Rectal smooth muscle tissue (tissue), 1 donor: ENCODE data around the gene ELAPOR1.

Experiments
- H3K27ac ChIP-seq: one replicate; pipeline ENCODE4 v1.7.0; 2013; ENCODE audit warnings: low read depth, low read length, inconsistent platforms
- H3K27me3 ChIP-seq: one replicate; pipeline ENCODE4 v1.7.0; 2013; ENCODE audit warnings: low read length; ENCODE audit not compliant: control insufficient read depth, insufficient read depth
- H3K36me3 ChIP-seq: one replicate; pipeline ENCODE4 v1.7.0; 2013; ENCODE audit warnings: low read length; ENCODE audit not compliant: control insufficient read depth, insufficient read depth
- H3K4me1 ChIP-seq: one replicate; pipeline ENCODE4 v1.7.0; 2013; ENCODE audit warnings: low read length; ENCODE audit not compliant: control insufficient read depth, insufficient read depth
- H3K4me3 ChIP-seq: one replicate; pipeline ENCODE4 v1.7.0; 2013; ENCODE audit warnings: low read length
- H3K9ac ChIP-seq: one replicate; pipeline ENCODE4 v1.7.0; 2013; ENCODE audit warnings: low read length

Gene ELAPOR1

DNA sequence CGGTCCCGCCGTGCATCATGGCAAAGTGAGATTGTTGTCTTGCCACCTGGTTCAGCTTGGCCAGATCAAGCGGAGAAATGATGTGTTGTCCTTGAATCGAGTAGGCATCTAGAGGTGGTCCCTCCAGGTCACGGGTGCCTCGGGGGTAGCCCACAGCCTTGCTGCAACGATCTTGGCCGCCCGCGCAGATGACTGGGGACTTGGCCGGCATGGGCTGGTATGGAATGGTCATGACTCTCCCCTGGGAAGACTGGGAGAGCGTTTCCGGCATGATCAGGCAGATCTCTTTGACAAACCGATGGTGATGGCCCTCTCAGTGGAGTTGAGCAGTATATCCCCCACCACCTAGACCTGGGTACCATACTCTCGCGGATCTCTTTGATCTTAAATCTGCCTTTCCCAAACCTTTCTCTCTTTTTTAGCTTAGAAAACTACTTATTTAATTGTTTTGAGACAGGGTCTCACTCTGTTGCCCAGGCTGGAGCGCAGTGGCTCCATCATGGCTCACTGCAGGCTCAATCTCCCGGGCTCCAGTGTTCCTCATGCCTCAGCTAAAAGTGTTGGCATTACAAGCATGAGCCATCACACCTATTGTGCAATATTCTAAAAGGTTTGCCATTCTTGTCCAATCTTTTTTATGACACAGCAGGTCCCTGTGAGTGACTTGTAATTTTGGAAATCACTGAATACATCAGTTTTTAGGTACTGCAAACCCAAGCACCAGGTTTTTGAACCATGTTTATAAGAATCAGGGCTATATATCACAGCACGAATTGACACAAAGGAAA, 9.4 kb upstream of the ELAPOR1 start:
- Histone ChIP-seq H3K27me3 (no peaks in the 10 kb centered on the region), H3K9ac (no peak overlapping the region), H3K27ac (no peak overlapping the region), H3K4me3 (no peak overlapping the region), H3K36me3 (no peaks in the 10 kb centered on the region), H3K4me1 (no peaks in the 10 kb centered on the region)

DNA sequence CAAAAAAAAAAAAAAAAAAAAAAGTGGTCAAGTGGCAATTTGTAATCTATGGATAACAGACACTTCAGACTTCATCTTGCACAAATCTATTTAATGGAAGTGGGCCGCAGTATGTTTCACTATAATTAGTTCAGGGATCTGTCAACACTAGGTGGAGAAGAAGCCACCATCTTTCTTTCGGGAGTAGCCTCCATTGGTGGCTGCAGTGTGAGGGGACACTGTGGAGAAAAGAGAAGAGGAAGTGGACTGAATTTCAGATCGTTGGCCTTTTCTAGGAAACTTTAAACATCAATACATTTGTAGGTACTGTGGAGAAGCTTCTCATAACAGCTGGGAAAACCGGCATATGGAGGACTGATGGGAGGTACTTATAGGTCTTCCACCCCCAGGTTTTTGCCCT, 8.0 kb upstream of the ELAPOR1 start:
- Histone ChIP-seq H3K4me1 (no peaks in the 10 kb centered on the region), H3K27me3 (no peaks in the 10 kb centered on the region), H3K4me3 (no peak overlapping the region), H3K9ac (no peak overlapping the region), H3K27ac (no peak overlapping the region), H3K36me3 (no peaks in the 10 kb centered on the region)

DNA sequence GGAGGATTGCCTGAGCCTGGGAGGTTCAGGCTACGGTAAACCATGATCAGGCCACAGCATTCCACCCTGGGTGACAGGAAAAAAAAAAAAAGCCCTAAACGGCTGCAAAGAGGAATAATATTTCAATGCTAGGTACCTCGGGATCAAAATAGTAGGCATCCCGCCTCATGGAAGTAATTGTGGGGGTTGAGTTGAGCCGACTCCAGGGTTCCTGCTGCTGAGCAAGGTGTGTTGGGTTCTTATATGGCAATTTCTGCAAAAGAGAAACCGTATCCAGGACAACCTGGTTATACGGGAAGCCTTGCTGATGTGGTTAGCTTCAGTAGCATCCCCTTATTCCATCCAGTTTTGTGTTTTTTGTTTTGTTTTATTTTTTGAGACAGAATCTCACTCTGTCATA, 6.1 kb upstream of the ELAPOR1 start:
- Histone ChIP-seq H3K4me1 (peaks cover 6% of the 10 kb centered on the region), H3K27ac (no peak overlapping the region), H3K36me3 (no peaks in the 10 kb centered on the region), H3K27me3 (no peaks in the 10 kb centered on the region), H3K9ac (no peak overlapping the region), H3K4me3 (no peak overlapping the region)

DNA sequence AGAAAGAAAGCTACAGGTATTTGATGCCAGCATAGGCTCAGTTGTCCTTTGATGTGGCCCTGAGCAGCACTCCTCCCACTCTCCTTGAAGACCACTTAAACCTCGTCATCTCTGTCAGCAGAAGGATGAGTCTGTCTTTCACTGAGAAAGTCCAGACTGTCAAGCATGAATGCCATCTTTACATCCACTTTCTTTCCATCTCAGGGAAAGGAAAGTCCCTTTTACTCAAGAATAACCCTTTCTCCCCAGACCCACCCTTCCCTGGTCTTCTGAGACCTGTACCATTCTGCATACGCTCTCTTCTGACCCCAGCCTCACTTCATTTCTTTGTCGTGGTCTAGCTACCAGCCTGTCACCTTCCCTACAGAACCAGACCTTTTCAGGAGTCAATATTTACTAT, 4.0 kb upstream of the ELAPOR1 start:
- Histone ChIP-seq H3K36me3 (no peaks in the 10 kb centered on the region), H3K27ac (no peak overlapping the region), H3K4me1 (peaks cover 12% of the 10 kb centered on the region), H3K9ac (no peak overlapping the region), H3K4me3 (no peak overlapping the region), H3K27me3 (peaks cover 7% of the 10 kb centered on the region)

DNA sequence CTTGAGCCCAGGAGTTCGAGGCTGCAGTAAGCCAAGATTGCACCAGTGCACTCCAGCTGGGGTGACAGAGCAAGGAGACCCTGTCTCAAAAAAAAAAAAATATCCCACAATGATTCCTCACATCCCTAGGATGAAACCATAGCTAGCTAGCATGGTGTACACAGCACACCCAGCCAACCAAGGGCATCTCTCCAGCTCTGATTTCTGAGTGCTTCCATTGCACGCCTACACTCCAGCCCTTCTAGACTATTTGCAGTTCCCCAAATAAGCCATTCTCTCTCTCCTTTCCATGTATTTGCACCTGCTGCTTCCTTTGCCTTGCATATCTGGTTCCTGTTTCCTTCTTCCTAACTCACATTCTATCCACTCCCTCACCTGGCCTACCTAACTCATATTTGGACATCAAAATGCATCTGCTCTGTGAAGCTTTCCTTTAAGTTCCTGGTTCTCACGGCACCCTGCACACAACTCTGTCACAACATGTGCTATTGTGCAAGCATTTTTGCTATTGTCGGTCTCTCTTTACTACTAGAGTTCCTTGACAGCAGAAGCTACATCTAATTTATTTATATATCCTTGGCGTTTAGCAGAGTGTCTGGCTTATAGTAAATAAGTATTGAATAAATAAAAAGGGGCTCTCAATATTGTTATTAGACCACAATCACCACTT, 2.4 kb upstream of the ELAPOR1 start:
- Histone ChIP-seq H3K27me3 (peaks cover 7% of the 10 kb centered on the region), H3K9ac (no peak overlapping the region), H3K27ac (no peak overlapping the region)

DNA sequence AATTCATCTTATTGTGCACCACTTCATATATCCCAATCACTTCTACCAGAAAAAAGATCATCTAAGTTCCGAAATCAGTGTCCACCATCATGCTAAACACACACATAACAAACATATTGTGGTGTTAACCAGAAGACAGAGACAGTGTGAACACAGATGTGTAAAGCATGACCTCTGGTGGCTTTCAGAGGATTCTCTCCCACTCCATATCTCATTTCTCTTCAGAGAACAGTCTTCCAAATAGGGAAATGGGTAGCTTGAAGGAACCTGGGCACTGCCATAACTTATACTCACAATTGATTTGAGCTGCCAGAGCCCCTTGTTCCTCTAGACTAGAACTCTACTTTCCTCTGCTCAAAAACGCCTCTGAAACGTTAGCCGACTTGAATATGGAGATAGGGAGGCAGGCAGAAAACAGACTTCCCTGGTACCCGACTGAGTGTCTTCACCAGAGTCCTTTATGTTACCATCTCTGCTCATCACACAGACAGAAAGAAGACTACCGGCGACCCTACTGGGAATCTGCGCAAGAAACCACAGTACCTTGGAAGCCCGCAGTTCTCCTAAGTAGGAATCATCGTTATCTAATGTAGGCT, 1.8 kb upstream of the ELAPOR1 start:
- Histone ChIP-seq H3K27me3 (peaks cover 7% of the 10 kb centered on the region), H3K4me1 (peaks cover 12% of the 10 kb centered on the region), H3K36me3 (no peaks in the 10 kb centered on the region), H3K4me3 (peak overlapping the region; percentile 52), H3K9ac (peak overlapping the region; percentile 26), H3K27ac (no peak overlapping the region)

More for the DNA sequence above, 2.4 kb upstream of the ELAPOR1 start:
- Histone ChIP-seq H3K4me1 (peaks cover 12% of the 10 kb centered on the region), H3K4me3 (no peak overlapping the region), H3K36me3 (no peaks in the 10 kb centered on the region)

DNA sequence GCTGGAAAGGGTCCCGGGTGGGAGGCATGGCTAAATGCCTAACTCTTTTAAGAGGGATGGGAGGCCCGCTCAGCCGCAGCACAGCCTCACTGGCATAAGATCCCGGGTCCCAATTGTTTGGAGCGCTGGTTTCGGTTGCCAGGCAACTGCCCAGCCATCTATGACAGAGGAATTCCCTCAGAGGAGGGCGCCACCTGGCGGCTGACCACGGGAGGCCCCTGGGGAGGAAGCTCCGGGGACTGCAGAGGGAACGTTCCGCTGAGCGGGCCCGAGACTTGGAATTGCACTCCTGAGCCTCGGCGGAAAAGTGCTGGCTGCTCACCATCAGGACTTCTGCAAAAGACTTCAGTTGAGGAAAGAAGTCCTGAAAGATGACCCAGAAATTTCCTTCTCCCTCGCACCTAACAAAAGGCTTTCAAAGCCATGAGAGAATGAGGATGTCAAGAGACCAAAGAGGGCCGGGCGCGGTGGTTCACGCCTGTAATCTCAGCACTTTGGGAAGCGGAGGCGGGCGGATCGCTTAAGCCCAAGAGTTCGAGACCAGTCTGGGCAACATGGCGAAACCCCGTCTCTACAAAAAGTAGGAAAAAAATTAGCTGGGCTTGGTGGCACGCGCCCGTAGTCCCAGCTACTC, 1.1 kb upstream of the ELAPOR1 start:
- H3K27ac ChIP-seq, result no peak overlapping the region
- H3K4me3 ChIP-seq, result peak overlapping the region; percentile 59
- peak overlapping the region; percentile 26 for H3K9ac ChIP-seq
- peaks cover 12% of the 10 kb centered on the region for H3K4me1 ChIP-seq
- H3K27me3 ChIP-seq, result peaks cover 7% of the 10 kb centered on the region
- H3K36me3 ChIP-seq, result no peaks in the 10 kb centered on the region

DNA sequence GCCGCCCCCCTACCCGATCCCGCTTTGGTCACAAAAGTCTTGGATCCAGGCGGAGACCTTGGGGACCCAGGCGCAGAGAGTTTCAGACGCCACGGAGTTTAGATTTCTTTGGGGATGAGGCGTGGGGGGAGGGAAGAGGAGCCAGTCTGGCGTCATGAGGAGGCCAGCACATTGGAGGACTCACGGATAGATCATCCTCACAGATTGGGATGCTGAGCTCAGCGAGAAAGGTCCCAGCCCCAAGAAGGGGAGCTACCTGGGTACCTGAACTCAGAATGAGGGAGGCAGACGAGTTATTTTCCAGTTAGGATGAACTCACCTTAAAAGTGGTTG, 393 bp downstream of the ELAPOR1 start:
- Histone ChIP-seq H3K9ac (no peak overlapping the region), H3K27me3 (peaks cover 7% of the 10 kb centered on the region), H3K36me3 (no peaks in the 10 kb centered on the region), H3K4me3 (peak overlapping the region; percentile 59), H3K27ac (no peak overlapping the region), H3K4me1 (peaks cover 12% of the 10 kb centered on the region)

DNA sequence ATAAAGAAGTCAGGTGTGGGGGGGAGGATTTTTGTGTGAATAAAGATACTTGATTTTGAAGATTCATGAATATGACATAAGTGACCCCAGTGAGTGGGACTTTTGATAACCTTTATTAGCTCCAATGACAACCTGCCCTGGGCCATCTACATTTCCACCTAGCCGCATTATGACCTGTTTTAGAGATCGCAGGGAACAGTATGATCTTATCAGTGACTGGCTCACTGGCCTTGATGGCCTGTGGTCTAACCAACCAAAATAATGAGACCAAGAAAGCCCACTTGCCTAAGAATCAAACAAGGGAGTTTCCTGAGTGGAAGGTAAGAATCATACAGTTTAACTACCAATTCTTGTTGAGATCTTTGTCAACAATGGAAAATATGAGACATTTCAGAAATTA, 1.8 kb downstream of the ELAPOR1 start:
- Histone ChIP-seq H3K27ac (no peak overlapping the region), H3K27me3 (peaks cover 7% of the 10 kb centered on the region), H3K9ac (no peak overlapping the region), H3K4me1 (peaks cover 12% of the 10 kb centered on the region), H3K36me3 (no peaks in the 10 kb centered on the region), H3K4me3 (no peak overlapping the region)

DNA sequence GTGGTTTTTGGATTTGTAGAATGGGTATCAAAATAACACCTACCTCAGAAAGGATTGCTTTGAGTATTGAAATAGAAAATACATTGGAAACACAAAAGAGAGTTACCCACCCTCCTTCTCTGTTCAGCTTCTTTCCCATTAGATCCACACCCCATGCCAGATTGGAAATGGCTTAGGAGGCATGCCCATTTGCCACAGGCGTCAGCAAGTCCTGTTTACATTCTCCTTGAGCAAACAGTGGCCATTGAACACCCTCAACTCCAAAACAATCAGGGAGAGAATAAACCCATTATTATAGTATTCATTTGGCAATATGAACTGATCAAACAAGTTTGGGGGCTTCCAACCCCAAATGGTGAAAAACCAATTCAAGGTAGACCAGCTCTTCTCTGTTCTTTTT, 2.4 kb downstream of the ELAPOR1 start:
- H3K4me3 ChIP-seq, result no peak overlapping the region
- no peaks in the 10 kb centered on the region for H3K36me3 ChIP-seq
- H3K27ac ChIP-seq, result no peak overlapping the region
- H3K4me1 ChIP-seq, result peaks cover 12% of the 10 kb centered on the region
- peaks cover 7% of the 10 kb centered on the region for H3K27me3 ChIP-seq
- no peak overlapping the region for H3K9ac ChIP-seq

DNA sequence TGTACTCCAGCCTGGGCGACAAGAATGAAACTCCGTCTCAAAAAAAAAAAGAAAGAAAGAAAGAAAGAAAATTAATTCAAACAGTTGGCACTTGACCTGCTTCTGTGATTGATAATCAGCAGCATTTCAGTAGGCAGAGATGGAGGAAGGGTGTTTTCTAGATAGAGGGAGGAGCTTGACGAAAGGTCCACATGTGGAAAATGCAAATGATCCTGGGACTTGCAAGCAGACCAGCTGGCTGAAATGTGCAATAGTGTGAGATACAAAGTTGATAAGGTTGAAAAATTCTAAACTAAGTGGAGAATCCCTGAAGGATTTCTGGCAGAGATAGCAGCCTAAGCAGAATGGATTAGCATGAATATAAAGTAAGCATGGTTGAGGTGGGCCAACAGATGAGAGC, 4.2 kb downstream of the ELAPOR1 start:
- Histone ChIP-seq H3K27ac (no peak overlapping the region), H3K9ac (no peak overlapping the region), H3K4me3 (no peak overlapping the region), H3K27me3 (peaks cover 7% of the 10 kb centered on the region), H3K4me1 (peaks cover 5% of the 10 kb centered on the region), H3K36me3 (no peaks in the 10 kb centered on the region)

DNA sequence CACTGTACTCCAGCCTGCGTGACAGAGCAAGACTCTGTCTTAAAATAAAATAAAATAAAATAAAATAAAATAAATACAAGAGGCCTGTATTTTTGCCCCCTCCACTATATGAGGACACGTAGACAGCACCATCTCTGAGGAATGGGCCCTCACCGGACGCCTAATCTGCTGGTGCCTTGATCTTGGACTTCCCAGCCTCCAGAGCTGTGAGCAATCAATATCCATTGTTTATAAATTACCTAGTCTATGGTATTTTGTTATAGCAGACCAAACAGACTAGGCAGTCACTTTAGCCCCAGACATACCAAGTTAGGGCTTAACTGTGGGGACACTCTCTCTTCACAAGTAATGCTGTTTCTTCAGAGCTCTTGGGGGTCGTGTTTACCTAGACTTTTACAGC, 6.4 kb downstream of the ELAPOR1 start:
- H3K9ac ChIP-seq, result no peak overlapping the region
- H3K4me3 ChIP-seq, result no peak overlapping the region
- H3K4me1 ChIP-seq, result no peaks in the 10 kb centered on the region
- H3K36me3 ChIP-seq, result no peaks in the 10 kb centered on the region
- H3K27me3 ChIP-seq, result no peaks in the 10 kb centered on the region
- no peak overlapping the region for H3K27ac ChIP-seq
